GM12878 (cell line): ENCODE measurements around the gene NCR2. TPM values are rescaled to one million over a fixed set of nuclear protein-coding genes. Genes with fewer than 3 reads are reported as not detected.

Experiments used
- ATAC-seq: fragments of 200-7000 bp; cut with Tn5 transposase; 3 replicates; pipeline ENCODE4 v1.9.1; 2020; ENCODE audit warnings: mild to moderate bottlenecking, moderate library complexity
- BruUV-seq: library from RNA; stranded (reverse); fragments of 400-500 nt; replicated peaks from 2 replicates; lab custom pipeline; 2021; lab: Mats Ljungman, UMichigan
- CTCF ChIA-PET: fragments of 300-600 bp; sonication (Branson Sonifier 250); formaldehyde crosslinking; extraction: SDS; loops from one replicate; lab custom pipeline; 2021; ENCODE audit warnings: inconsistent platforms; lab: Yijun Ruan, JAX
- POLR2A ChIA-PET: fragments of 350-600 bp; formaldehyde crosslinking; extraction: SDS; loops from one replicate; lab custom pipeline; 2021; ENCODE audit warnings: inconsistent platforms; lab: Charles Lee
- RAD21 ChIA-PET: fragments of 300-600 bp; sonication (Branson Sonifier 250); formaldehyde crosslinking; loops from one replicate; lab custom pipeline; 2023; ENCODE audit warnings: antibody characterized with exemption; ENCODE audit not compliant: unreplicated experiment; lab: Charles Lee
- SMC1A ChIA-PET: fragments of 300-600 bp; sonication (Branson Sonifier 250); formaldehyde crosslinking; loops from one replicate; lab custom pipeline; 2023; ENCODE audit not compliant: unreplicated experiment, uncharacterized antibody; lab: Charles Lee
- DNase-seq: peaks from one replicate; pipeline ENCODE4 v3.0.0-alpha.2; 2011; ENCODE audit warnings: low read depth, low spot score
- FAIRE-seq: peaks from 3 replicates; lab custom pipeline; 2011; peaks lifted over from hg19 to GRCh38; lab: Jason Lieb, UNC
- H2AFZ ChIP-seq: 2 replicates; pipeline ENCODE4 v1.6.0; 2011; ENCODE audit warnings: low read depth, low read length, control low read depth; ENCODE audit not compliant: control insufficient read depth
- H3K27ac ChIP-seq: 2 replicates; pipeline ENCODE4 v1.5.1; 2011; ENCODE audit warnings: control low read depth; ENCODE audit not compliant: control insufficient read depth, insufficient read depth
- H3K27me3 ChIP-seq, 2 experiments: replicated peaks in 1 of 2; 2 replicates each; pipeline versions ENCODE4 v1.6.0 to v1.6.1; 2011; ENCODE audit warnings: low read length in 1 of 2; ENCODE audit not compliant: control insufficient read depth in 2 of 2, insufficient read depth in 2 of 2
- H3K36me3 ChIP-seq, 2 experiments: 2 replicates each; pipeline ENCODE4 v1.5.1; 2011; ENCODE audit warnings: low read length in 1 of 2; ENCODE audit not compliant: control insufficient read depth in 2 of 2, insufficient read depth in 2 of 2
- H3K4me1 ChIP-seq: 2 replicates; pipeline ENCODE4 v1.6.1; 2011; ENCODE audit warnings: mild to moderate bottlenecking, low read length, moderate library complexity, mixed read lengths; ENCODE audit not compliant: control insufficient read depth, insufficient read depth
- H3K4me2 ChIP-seq: 2 replicates; pipeline ENCODE4 v1.6.0; 2011; ENCODE audit warnings: control low read depth; ENCODE audit not compliant: control insufficient read depth, insufficient read depth
- H3K4me3 ChIP-seq: fragments of 200-600 bp; sonication (generic); 2 replicates; pipeline ENCODE4 v1.5.1; 2016
- H3K79me2 ChIP-seq: 2 replicates; pipeline ENCODE4 v1.6.0; 2011; ENCODE audit warnings: low read length; ENCODE audit not compliant: control insufficient read depth, insufficient read depth
- H3K9ac ChIP-seq: 2 replicates; pipeline ENCODE4 v1.8.0; 2011; ENCODE audit warnings: low read length, control low read depth, mixed read lengths; ENCODE audit not compliant: control insufficient read depth, insufficient read depth
- H3K9me3 ChIP-seq: replicated peaks from 3 replicates; pipeline ENCODE4 v1.5.1; 2011; ENCODE audit warnings: mild to moderate bottlenecking, low read length; ENCODE audit not compliant: control insufficient read depth, insufficient read depth
- H4K20me1 ChIP-seq: 2 replicates; pipeline ENCODE4 v1.6.0; 2011; ENCODE audit not compliant: control insufficient read depth, insufficient read depth
- BCL11A ChIP-seq: IDR thresholded peaks from 2 replicates; pipeline ENCODE4 v1.6.1; 2011; ENCODE audit warnings: low read depth, low read length
- CEBPB ChIP-seq, 2 experiments: fragments of 150-350 bp in 1 of 2; IDR thresholded peaks; 2 replicates each; pipeline ENCODE4 v1.6.1; 2012 to 2014; ENCODE audit warnings: low read depth in 2 of 2, low read length in 2 of 2, borderline replicate concordance in 1 of 2, inconsistent platforms in 1 of 2
- CHD4 ChIP-seq: fragments of 200-600 bp; sonication (generic); IDR thresholded peaks from 2 replicates; pipeline ENCODE4 v1.6.1; 2016; ENCODE audit warnings: mild to moderate bottlenecking
- CREB1 ChIP-seq: IDR thresholded peaks from 2 replicates; pipeline ENCODE4 v1.6.1; 2012; ENCODE audit warnings: low read depth, mild to moderate bottlenecking, inconsistent platforms
- MYB ChIP-seq: fragments of 150-350 bp; IDR thresholded peaks from 2 replicates; pipeline ENCODE4 v1.6.1; 2014; ENCODE audit warnings: mild to moderate bottlenecking, low read depth, low read length, borderline replicate concordance
- NFIC ChIP-seq: IDR thresholded peaks from 2 replicates; pipeline ENCODE4 v1.6.1; 2012; ENCODE audit warnings: low read depth, mild to moderate bottlenecking, inconsistent platforms, low read length, moderate library complexity
- POLR2A ChIP-seq: IDR thresholded peaks from 2 replicates; pipeline ENCODE4 v1.6.1; 2011; ENCODE audit warnings: low read depth, mild to moderate bottlenecking, low read length
- SPI1 ChIP-seq: IDR thresholded peaks from 2 replicates; pipeline ENCODE4 v1.6.1; 2011; ENCODE audit warnings: low read depth, mild to moderate bottlenecking, low read length, moderate library complexity, borderline replicate concordance; ENCODE audit not compliant: insufficient read depth
- SUZ12 ChIP-seq: fragments of 200-600 bp; sonication (generic); IDR thresholded peaks from one replicate; pipeline ENCODE4 v1.6.1; 2018; ENCODE audit warnings: antibody characterized with exemption, mild to moderate bottlenecking; ENCODE audit not compliant: unreplicated experiment
- WGBS: methylation state at CpG from one replicate; pipeline ENCODE4 v1.1.6; 2016; ENCODE audit warnings: low lambda C conversion rate; ENCODE audit not compliant: insufficient replicate concordance, insufficient coverage; ENCODE audit errors: missing lambda C conversion rate; 5-methylcytosine and 5-hydroxymethylcytosine counted together
- in situ Hi-C: fragments of 300-500 bp; cut with MboI; formaldehyde crosslinking; loops from 9 replicates; pipeline ENCODE4 v1.14.3; 2018; ENCODE audit warnings: mixed read lengths
- intact Hi-C: fragments of 100-400 bp; cut with micrococcal nuclease; formaldehyde crosslinking; loops from one replicate; pipeline ENCODE4 v1.14.2; 2022; ENCODE audit not compliant: unreplicated experiment
- polyA plus RNA-seq, 11 experiments: library from polyadenylated mRNA; depleted of rRNA in 4 of 11; unstranded in 6 of 11; stranded (reverse) in 5 of 11; fragments of >200 nt; fragmentation: Nextera tagmentation in 4 of 11; fragmentation: Illumina TruSeq in 1 of 11; extraction: Ambion mirVana in 4 of 11; extraction: Trizol in 1 of 11; gene quantifications; 1 replicate in 1 of 11; 2 replicates in 10 of 11; pipeline versions ENCODE4 v1.2.1 to v1.2.3, GENCODE V29; 2011 to 2016; ENCODE audit warnings: inconsistent platforms in 2 of 11, missing spikeins in 2 of 11, low read depth in 1 of 11
- total RNA-seq, 4 experiments: library from RNA; depleted of rRNA in 3 of 4; stranded (reverse); fragments of >200 nt in 3 of 4; fragmentation: Illumina TruSeq in 1 of 4; extraction: Trizol in 1 of 4; gene quantifications; 2 replicates each; pipeline versions ENCODE4 v1.2.1 to v1.2.3, GENCODE V29; 2013 to 2021
- TF ChIP-seq, protein P1 (sequence below): fragments of 450-650 bp; formaldehyde crosslinking; IDR thresholded peaks from 2 replicates; pipeline ENCODE4 v1.4.0; 2022; ENCODE audit warnings: mild to moderate bottlenecking, moderate library complexity
- TF ChIP-seq, protein P2 (sequence below): fragments of 450-650 bp; IDR thresholded peaks from 2 replicates; pipeline ENCODE4 v1.6.1; 2017; ENCODE audit warnings: mild to moderate bottlenecking, moderate library complexity
- TF ChIP-seq, protein P3 (sequence below): IDR thresholded peaks from 2 replicates; pipeline ENCODE4 v1.6.1; 2012; ENCODE audit warnings: mild to moderate bottlenecking, low read depth, low read length

Gene NCR2
- total and polyA plus RNA-seq, 10 of the 15 experiments (the other 5 are each of a cell fraction or from before 2014, with no cell fraction given): 0.21 to 0.53 TPM; not detected in 8

DNA sequence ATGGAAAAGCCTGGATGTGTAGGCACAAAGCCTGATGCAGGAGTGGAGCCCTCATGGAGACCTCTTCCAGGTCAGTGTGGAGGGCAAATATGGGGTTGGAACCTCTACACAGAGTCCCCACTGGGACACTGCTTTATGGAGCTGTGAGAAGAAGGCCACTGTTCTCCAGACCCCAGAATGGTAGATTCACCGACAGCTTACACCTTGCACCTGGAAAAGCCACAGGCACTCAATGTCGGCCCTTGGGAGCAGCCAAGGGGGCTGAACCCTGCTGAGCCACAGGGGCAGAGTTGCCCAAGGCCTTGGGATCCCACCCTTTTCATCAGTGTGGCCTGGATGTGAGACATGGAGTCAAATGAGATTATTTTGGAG, 24.9 kb downstream of the NCR2 start (continued):
- TF ChIP-seq SUZ12 (no peak), BCL11A (no peak), POLR2A (no peak)
- TF ChIP-seq, protein P1, sequence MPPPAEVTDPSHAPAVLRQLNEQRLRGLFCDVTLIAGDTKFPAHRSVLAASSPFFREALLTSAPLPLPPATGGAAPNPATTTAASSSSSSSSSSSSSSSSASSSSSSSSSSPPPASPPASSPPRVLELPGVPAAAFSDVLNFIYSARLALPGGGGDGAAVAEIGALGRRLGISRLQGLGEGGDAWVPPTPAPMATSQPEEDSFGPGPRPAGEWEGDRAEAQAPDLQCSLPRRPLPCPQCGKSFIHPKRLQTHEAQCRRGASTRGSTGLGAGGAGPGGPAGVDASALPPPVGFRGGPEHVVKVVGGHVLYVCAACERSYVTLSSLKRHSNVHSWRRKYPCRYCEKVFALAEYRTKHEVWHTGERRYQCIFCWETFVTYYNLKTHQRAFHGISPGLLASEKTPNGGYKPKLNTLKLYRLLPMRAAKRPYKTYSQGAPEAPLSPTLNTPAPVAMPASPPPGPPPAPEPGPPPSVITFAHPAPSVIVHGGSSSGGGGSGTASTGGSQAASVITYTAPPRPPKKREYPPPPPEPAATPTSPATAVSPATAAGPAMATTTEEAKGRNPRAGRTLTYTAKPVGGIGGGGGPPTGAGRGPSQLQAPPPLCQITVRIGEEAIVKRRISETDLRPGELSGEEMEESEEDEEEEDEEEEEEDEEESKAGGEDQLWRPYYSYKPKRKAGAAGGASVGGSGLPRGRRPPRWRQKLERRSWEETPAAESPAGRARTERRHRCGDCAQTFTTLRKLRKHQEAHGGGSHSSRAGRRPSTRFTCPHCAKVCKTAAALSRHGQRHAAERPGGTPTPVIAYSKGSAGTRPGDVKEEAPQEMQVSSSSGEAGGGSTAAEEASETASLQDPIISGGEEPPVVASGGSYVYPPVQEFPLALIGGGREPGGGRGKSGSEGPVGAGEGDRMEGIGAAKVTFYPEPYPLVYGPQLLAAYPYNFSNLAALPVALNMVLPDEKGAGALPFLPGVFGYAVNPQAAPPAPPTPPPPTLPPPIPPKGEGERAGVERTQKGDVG (CRISPR knock-in tag): no peak

DNA sequence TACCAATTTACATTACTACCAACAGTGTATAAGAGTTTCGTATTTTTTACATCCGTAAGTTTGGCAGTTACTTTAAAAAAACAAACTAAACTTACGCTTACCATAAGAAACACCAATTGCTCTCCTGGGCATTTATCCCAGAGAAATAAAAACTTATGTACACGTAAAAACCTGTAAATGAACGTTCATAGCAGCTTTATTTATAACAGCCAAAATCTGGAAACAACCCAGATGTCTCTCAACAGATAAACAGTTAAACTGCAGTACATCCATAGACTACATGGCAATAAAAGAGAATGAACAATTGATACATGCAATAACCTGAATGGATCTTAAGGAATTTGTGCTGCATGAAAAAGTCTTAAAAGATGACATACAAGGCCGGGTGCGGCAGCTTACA, 30.7 kb downstream of the NCR2 start:
- BruUV-seq: no TSS peak
- H3K36me3 ChIP-seq: no peaks in the 10 kb centered on the region
- RAD21 ChIA-PET: interaction anchor here (0.7 to 2.3 kb wide), 3 partner anchors 17 to 59 kb away, joined by 3 to 10 read pairs (median 7); no protein-coding TSS in a partner anchor
- no peak for ATAC-seq
- no peaks in the 10 kb centered on the region for H4K20me1 ChIP-seq
- intact Hi-C loops (loop anchor here (5.0 kb wide), 1 partner anchor 411 kb away; the partner anchor contains the start of gene FRS3), in situ Hi-C loops (no loop called here)
- FAIRE-seq: no peak
- CTCF ChIA-PET: interaction anchor here (1.8 to 3.0 kb wide), 4 partner anchors 33 to 314 kb away, joined by 7 to 80 read pairs (median 20); no protein-coding TSS in a partner anchor
- H3K4me3 ChIP-seq: no peak overlapping the region
- H3K9ac ChIP-seq: no peak overlapping the region
- 52% methylated on average over 7 of the region's 7 CpGs for WGBS
- no peaks in the 10 kb centered on the region for H3K79me2 ChIP-seq
- POLR2A ChIA-PET: interaction anchor here (0.7 kb wide), 1 partner anchor 217 kb away, joined by 3 read pairs; no protein-coding TSS in a partner anchor
- no peaks in the 10 kb centered on the region for H3K4me1 ChIP-seq
- peaks cover under 1 to 3% of the 10 kb centered on the region in 2 experiments; a peak in 3 of 4 replicates for H3K27me3 ChIP-seq
- H3K9me3 ChIP-seq: peaks cover 2% of the 10 kb centered on the region; the same call in 2 of the 3 replicates
- DNase-seq: no peak
- H2AFZ ChIP-seq: no peak overlapping the region
- H3K27ac ChIP-seq: no peak overlapping the region
- SMC1A ChIA-PET: interaction anchor here (1.2 to 2.0 kb wide), 4 partner anchors 18 to 59 kb away, joined by 3 to 7 read pairs (median 4); no protein-coding TSS in a partner anchor
- H3K4me2 ChIP-seq: no peak overlapping the region
- TF ChIP-seq NFIC (no peak), CREB1 (no peak), CEBPB (IDR thresholded peaks at IDR 0.05; ENCODE audit: borderline replicate concordance in 1 of 2, low read depth in 2 of 2, low read length in 2 of 2) (no peak), MYB (no peak), SPI1 (no peak), CHD4 (no peak)
- TF ChIP-seq, protein P2, sequence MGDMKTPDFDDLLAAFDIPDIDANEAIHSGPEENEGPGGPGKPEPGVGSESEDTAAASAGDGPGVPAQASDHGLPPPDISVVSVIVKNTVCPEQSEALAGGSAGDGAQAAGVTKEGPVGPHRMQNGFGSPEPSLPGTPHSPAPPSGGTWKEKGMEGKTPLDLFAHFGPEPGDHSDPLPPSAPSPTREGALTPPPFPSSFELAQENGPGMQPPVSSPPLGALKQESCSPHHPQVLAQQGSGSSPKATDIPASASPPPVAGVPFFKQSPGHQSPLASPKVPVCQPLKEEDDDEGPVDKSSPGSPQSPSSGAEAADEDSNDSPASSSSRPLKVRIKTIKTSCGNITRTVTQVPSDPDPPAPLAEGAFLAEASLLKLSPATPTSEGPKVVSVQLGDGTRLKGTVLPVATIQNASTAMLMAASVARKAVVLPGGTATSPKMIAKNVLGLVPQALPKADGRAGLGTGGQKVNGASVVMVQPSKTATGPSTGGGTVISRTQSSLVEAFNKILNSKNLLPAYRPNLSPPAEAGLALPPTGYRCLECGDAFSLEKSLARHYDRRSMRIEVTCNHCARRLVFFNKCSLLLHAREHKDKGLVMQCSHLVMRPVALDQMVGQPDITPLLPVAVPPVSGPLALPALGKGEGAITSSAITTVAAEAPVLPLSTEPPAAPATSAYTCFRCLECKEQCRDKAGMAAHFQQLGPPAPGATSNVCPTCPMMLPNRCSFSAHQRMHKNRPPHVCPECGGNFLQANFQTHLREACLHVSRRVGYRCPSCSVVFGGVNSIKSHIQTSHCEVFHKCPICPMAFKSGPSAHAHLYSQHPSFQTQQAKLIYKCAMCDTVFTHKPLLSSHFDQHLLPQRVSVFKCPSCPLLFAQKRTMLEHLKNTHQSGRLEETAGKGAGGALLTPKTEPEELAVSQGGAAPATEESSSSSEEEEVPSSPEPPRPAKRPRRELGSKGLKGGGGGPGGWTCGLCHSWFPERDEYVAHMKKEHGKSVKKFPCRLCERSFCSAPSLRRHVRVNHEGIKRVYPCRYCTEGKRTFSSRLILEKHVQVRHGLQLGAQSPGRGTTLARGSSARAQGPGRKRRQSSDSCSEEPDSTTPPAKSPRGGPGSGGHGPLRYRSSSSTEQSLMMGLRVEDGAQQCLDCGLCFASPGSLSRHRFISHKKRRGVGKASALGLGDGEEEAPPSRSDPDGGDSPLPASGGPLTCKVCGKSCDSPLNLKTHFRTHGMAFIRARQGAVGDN: no peak
- TF ChIP-seq, protein P3, sequence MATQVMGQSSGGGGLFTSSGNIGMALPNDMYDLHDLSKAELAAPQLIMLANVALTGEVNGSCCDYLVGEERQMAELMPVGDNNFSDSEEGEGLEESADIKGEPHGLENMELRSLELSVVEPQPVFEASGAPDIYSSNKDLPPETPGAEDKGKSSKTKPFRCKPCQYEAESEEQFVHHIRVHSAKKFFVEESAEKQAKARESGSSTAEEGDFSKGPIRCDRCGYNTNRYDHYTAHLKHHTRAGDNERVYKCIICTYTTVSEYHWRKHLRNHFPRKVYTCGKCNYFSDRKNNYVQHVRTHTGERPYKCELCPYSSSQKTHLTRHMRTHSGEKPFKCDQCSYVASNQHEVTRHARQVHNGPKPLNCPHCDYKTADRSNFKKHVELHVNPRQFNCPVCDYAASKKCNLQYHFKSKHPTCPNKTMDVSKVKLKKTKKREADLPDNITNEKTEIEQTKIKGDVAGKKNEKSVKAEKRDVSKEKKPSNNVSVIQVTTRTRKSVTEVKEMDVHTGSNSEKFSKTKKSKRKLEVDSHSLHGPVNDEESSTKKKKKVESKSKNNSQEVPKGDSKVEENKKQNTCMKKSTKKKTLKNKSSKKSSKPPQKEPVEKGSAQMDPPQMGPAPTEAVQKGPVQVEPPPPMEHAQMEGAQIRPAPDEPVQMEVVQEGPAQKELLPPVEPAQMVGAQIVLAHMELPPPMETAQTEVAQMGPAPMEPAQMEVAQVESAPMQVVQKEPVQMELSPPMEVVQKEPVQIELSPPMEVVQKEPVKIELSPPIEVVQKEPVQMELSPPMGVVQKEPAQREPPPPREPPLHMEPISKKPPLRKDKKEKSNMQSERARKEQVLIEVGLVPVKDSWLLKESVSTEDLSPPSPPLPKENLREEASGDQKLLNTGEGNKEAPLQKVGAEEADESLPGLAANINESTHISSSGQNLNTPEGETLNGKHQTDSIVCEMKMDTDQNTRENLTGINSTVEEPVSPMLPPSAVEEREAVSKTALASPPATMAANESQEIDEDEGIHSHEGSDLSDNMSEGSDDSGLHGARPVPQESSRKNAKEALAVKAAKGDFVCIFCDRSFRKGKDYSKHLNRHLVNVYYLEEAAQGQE: no peak
